GM21786 (cell line): ENCODE results near the gene VWA7.

Experiments used
- ATAC-seq: cut with Tn5 transposase; IDR thresholded peaks from one replicate; pipeline ENCODE4 v1.9.1; 2021; ENCODE audit not compliant: unreplicated experiment

Gene VWA7

GRCh38 chr6:31760790-31761189, 16.3 kb downstream of the VWA7 start:
- no peak for ATAC-seq

- ATAC-seq, result no peak
These were observed 18.8 kb downstream of the VWA7 start for GRCh38 chr6:31758281-31758680.

GRCh38 chr6:31752739-31753319, 24.3 kb downstream of the VWA7 start:
- no peak for ATAC-seq

GRCh38 chr6:31750411-31751022, 26.6 kb downstream of the VWA7 start:
- ATAC-seq, result no peak

GRCh38 chr6:31749301-31750036, 27.7 kb downstream of the VWA7 start:
- ATAC-seq, result no peak

GRCh38 chr6:31744422-31744821, 32.7 kb downstream of the VWA7 start:
- no peak for ATAC-seq

GRCh38 chr6:31742894-31743293, 34.2 kb downstream of the VWA7 start:
- no peak for ATAC-seq

GRCh38 chr6:31741815-31742214, 35.3 kb downstream of the VWA7 start:
- no peak for ATAC-seq

GRCh38 chr6:31740397-31741223, 36.5 kb downstream of the VWA7 start:
- no peak for ATAC-seq

- peak; percentile 72 for ATAC-seq
These were observed 37.3 kb downstream of the VWA7 start, which contains the start of gene MSH5 for GRCh38 chr6:31739639-31740396. MSH5 (plus strand) TSS chr6:31740005; CDS start chr6:31740467, 462 bp downstream.

- ATAC-seq, result no peak
These were observed 38.8 kb downstream of the VWA7 start for GRCh38 chr6:31737991-31738979.

- ATAC-seq, result no peak
These were observed 39.7 kb downstream of the VWA7 start for GRCh38 chr6:31737315-31737990.

GRCh38 chr6:31736768-31737314, 40.3 kb downstream of the VWA7 start:
- no peak for ATAC-seq

GRCh38 chr6:31736021-31736767, 40.9 kb downstream of the VWA7 start, which contains the start of gene CLIC1:
CLIC1 (minus strand) TSS chr6:31736530; CDS start chr6:31736300, 230 bp downstream.
- ATAC-seq, result no peak

GRCh38 chr6:31734821-31735406, 42.2 kb downstream of the VWA7 start:
- ATAC-seq, result peak; percentile 30

GRCh38 chr6:31734247-31734820, 42.8 kb downstream of the VWA7 start:
- ATAC-seq, result no peak

- no peak for ATAC-seq
These were observed 43.4 kb downstream of the VWA7 start for GRCh38 chr6:31733734-31734133.
